IPS-NIHi7 (cell line): ENCODE measurements around the gene GRID2.
"Not testable (repeated sequence)": the region's sequence is repeated elsewhere in the genome, so short reads cannot be mapped to it uniquely, and the experiment has no call there.

Experiments
- DNase-seq: peaks from one replicate; pipeline ENCODE4 v3.0.0; 2012; ENCODE audit warnings: mixed read lengths; ENCODE audit errors: extremely low spot score

The GRID2 gene

DNA sequence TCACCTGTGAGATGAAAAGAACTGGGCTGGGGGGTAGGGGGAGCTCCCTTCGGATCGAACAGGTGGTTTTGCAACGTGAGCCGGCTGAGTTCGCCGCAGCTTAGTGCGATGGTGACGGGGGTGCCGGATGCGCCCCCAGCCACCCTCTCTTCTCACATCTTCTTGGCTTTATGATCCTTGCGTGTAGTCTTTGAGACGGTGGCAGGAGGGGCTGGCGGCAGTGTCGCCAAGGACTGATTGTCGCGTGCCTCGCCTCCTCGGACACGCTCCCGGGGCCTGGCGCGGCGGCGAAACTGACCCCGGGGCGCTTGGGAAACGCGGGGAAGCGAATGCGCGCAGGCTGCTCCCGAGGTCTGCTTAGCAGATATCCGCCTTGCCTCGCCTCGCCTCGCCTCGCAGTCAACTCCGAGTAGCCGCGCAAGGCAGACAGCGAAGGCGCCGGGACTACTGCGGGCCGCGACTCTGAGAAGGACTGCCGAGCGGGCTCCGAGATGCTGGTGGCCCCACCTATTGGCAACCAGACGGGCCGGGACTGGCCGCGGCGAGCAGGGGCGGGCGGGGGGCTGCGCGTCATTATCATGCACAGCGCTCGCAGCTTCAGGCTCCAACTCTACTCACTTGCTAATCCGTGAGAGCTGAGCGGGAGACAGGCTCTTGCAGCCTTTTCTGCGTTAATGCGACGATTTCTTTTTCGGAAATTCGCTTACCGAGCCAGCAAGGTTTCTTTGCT is 1.5 kb downstream of the GRID2 start:
- peak; percentile 91 for DNase-seq

DNA sequence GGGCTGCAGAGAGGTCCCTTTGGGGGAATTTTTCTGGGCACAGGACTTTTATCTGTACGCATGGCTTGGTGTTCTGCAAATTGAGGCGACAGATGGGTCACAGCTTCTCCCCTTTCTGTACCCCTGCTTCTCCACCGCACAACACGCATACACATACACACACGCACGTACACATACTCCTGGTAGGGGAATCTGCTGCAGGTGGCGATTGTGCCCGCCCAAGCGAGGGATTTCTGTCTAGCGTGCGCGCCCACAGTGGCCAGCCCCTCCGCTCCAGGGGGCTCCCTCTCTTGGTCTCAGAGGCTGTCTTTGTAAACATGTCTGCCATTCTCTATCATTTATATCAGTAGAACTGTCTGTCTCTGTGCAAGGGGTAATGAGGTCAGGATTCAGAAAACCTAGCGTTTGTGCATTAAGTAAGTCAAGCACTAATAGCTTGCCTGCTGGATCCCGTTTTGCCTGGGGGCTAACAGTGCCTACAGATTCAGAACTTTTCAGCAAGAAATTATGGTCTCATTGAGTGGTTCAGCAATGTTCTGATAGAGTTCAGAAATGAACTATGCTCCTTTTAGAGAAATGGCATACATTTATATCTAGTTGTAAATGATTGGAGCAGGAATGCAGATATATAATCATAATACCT is 2.2 kb downstream of the GRID2 start:
- no peak for DNase-seq

DNA sequence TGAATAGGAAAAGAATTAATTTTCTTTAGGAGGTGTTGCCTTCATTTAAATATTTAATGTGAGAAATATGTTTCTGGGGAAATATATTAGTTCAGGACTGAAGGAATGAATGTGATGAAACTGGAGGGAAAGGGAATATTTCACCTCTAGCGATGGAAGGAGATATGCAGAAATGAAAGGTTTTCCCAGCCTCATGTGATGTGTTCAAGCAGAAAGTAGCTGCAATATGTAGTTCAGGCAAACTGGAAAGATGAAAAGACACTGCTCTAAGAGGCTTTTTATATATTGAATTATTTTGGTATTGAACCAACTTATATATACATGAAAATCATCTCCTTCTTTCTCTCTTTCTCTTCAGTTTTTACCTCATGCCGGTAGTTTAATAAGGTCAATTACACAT is 3.4 kb downstream of the GRID2 start:
- DNase-seq: no peak

DNA sequence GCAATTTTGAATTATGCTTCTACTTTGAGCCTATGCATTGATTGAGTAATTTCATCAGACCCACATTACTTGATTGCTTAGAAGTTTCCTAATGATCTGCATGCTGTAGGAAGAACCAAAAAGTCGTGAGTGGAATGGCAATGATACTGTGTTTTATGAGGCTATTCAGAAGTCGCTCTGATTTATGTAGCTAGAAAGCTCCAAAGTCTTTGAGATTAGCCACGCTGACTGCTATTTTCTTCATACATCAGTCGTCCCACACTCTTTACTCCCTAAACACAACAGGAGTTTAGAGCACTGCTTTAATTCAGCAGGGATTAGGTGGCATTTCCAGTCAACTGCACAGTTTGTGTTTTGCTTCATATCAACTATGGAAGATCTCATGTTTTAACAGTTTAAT is 4.1 kb downstream of the GRID2 start:
- no peak for DNase-seq

DNA sequence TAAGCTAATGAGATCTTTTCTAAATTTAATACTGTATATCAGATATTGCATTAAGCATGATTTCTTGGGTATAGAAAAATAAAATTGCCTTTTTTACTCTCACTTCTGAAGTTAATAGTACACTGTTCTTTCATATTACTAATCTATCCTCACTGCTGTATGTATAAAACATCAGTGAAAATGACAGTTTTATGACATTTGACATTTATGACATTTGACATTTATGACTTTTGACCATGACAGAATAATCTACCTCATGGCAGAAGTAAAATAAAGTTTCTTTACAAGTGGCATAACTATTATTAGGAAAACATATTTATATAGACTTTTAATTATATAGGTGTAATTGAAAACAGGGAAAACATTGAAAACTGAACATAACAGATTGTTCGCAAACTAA is 13.3 kb downstream of the GRID2 start:
- DNase-seq: no peak

DNA sequence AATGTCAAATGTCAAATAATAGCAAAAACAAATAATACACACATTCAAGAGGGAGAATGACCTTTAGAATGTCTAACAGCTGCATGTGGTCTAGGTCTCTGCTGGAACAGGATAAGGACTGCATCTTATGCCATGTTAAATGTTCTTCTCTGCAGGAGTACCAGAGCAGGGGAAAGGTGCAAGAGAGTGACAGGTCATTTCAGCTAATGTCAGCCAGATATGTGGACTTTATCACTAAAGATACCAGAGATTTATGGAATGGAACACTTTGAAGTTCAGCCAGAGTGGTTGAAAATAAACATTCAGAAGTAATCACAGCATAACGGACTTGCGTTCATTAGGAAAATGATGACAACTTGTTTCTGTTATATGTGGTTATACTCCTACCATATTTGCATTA is 24.3 kb downstream of the GRID2 start:
- DNase-seq: no peak

DNA sequence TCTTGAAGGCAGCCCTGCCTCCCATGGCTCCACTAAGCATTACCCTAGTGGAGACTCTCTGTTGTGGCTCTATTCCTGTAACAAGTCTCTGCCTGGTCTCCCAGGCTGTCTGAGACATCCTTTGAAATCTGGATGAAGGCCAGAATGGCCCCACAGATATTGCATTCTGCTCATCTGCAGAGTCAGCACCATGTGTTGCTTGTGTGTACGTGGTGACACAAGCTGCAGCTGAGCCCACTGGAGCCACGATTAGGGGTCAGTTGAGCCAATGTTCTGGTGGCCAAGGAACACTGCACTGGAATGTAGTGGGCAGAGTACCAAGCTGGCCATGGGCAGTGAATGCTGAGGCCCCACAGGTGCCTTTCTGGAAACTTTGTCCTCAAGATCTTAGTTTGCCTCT is 29.2 kb downstream of the GRID2 start:
- no peak for DNase-seq

DNA sequence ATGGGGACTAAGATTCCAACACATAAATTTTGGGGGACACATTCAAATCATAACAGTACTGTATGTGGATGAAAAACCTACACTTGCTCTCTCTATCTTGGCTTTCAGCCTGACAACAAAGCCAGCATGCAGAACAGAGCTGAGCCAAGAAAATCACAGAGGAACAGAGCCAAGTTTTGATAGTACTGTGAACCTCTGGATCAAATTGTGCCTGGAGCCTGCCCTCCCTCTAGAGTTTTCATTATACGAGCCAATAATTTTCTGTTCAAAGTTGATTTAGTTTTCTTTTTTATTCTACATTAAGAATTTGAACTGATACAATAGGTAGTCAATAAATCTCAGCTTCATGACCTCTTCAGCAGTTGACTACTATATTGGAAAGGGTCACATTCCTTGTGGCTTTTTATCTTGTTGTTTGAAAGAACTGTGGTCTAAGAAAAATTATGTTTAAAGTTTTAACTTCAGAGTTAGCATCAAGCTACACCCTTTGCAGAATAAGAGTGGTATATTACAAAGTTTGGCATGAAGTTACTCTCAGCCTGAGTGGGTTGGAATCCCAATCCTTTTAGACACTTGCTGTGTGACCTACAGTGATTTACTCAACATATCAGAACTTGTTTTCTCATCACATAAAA is 31.1 kb downstream of the GRID2 start:
- no peak for DNase-seq

DNA sequence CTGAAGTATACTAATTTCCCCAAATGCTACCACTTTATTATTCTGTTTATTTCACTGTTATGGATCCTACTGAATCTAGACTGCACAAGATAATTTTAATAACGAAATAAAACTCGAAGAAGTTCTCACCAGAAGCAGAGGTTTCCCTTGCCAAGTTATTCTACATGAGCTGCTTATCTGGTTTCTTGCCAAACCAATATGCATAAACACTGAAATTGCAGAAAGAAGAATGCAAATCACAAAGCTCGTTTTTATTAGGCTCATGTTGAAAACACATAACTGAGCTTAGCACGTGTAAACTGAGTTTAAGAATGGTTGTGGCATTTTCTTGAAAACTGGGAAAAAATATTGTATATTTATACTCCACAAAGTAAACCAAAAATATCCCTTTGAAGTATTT is 35.9 kb downstream of the GRID2 start:
- no peak for DNase-seq

DNA sequence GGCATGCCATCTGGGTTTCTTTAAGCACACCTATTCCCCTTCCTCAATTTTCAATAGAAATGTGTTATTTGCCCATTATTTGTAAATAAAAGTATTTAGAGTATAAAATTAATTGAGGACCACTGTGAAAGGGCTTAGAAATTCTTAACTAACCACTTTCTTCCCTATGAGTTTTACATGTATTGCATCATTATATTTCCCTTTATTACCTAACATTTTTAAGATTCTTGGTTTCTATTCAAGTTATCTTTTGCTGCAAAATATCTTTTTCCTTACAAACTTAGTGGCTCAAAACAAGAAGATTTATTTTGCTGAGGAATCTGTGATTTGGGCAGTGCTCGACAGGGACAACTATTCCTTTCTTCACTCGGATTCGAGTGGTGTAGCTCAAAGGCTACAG is 40.5 kb downstream of the GRID2 start:
- no peak for DNase-seq

DNA sequence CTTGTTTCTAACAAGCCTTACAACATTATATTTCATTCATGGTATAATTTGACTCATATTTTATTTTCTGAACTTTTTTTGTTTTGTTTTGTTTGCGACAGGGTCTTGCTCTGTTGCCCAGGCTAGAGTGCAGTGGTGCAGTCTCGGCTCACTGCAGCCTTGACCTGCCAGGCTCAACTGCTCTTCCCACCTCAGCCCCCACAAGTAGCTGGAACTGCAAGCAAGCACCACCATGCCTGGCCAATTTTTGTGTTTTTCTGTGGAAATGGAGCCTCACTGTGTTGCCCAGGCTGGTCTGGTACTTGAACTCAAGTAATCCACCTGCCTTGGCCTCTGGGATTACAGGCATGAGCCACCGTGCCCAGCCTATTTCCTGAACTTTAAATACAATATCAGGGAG is 42.5 kb downstream of the GRID2 start:
- DNase-seq: no peak

DNA sequence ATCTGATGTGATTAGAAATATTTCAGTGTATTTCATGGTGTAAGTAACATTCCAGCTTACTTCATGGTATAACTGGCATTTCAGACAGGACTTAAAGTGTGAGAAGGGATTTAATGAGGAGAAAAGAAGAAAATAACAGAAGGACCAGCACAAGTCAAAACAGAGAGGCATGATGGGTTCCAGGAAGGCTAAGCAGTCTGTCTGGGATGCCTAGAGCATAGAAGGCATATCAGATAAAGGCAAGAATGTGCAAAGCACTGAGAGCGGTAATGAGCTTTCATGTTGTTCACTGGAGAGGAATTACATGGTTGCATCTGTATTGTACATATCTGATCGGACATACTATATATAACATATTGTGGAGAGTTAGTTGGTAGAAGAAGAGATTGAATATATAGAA is 54.2 kb downstream of the GRID2 start:
- DNase-seq: no peak

DNA sequence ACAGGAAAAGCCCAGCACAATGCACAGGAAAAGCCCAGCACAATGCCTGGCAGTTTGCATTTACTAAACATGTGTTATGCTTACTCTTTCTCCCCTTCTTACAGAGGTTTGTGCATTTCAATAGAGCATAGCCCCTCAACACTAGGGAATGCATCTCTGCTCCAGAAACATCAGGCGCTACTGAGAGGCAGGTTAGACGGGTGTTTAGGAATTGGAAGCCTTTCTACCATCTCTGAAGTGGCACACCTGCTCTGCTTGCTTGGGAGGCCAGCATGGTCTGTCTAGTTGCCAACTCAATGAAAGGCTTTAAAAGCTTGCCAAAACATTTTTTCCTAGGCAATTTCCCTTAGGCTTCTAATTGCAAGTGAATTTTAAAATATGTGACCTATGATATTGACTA is 55.7 kb downstream of the GRID2 start:
- DNase-seq: peak; percentile 12

DNA sequence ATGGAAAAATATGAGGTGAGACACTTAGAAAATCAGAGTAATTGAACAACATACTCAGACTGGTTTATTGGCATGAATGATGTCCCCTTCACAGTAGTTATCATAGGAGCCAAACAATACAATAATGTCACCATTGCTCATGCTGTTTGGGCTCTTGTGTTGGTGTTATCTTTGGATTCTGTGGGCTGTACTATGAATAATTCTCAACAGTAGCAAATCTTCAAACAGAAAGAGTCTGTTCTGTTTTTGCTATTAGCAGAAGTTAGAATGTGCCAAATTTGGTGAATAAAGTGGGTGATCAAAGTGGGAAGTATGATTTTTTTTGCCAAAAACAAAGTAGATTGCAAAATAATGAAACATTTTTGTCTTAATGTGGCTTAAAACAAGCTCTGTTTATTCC is 58.3 kb downstream of the GRID2 start:
- DNase-seq: no peak

DNA sequence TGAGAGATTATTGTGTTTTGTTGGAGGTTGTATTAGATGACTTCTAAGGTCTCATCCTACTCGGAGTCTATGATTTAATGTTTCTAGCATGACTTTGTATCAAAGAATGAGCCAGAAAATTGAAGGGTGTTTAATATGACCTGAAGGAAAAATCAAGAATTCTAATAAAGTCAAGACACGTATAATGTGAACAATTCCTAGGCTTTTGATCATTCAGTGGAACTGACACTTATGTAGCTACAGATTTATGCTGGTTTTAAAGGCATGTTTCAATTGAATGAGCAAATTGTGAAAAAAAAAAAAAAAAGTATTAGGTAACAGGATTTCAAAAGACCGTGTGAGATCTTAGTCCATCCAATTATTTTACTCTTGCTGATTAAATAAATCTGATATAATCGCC is 64.9 kb downstream of the GRID2 start:
- DNase-seq: no peak

DNA sequence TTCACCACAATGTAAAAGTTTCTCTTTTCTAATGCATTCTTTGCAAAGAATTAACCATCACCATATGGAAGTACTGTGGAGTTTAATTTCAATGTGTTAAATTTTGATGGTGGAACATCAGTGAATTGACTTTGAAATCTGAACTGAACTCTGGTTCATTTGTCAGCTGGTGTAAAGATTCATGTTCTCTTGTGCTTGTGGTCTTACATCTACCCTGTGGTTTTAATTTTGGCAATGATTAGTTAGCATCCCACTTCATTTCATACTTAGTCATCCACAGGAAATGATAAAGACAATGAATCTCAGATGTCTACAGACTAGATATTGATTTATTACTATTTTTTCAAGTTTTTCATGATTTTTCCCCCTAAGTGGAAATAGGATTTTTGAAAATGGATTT is 77.8 kb downstream of the GRID2 start:
- DNase-seq: no peak

DNA sequence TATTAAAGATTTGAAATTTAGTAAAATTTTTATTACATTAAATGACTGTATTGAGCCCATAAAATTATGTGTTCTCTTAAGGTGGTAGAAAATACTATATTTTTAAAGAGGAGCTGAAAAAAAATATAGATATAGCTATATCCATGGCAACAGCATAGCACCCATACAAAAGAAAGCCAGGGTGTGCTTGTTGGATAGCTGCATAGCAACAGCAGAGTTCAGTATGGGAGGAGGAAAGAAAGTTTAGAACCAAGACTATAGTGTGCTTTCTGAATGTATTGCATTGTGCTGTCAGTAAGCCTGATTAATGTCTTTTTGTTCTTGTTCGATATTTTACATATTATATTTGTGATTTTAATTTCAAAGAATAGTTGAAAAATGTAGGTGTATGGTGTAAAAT is 78.4 kb downstream of the GRID2 start:
- no peak for DNase-seq

DNA sequence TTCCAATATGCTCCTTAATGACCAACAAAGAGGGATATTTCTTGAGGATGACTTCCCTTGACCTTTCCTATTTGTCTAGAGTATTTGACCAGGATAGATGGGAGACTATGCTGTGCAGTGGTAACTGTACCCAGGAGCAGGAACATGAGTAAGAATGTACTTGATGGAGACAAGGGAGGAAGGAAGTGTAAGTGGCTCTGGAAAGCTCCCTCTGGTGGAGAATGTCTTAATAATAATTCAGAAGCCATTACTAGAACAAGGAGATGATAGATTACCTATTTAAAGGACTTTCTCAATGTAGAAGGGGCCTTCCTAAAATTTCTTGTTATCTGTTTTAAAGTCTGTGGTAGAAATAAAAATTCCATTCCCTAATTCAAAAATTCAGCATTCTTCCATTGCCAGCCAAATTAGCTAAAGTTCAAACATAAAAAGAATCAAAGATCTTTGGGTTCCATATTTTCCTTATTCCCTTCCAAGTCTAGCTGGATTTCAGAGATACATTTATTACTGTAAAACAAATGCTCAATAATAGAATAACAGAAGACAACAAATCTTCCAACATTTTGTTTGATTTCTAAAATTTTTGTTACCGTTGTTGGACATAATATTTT is 83.8 kb downstream of the GRID2 start:
- DNase-seq: peak; percentile 50

DNA sequence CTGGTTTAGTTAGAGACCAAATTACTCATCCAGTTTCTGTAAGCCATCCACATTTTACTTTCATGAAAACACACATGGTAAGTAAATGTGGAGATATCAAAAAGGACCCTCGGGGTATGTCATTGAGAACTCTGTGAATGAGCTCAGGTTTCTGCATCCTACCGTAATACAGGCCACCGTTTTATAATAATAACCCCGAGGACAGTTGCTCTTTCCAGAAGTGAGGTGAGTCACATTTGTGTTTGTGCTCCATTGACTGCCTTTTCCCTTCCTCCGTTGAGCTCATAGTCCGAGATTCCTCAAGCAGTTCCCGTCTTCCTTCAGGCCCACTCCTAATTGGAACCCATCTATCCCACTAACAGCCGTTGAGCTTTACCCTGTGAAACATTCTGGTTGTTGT is 95.3 kb downstream of the GRID2 start:
- DNase-seq: no peak

DNA sequence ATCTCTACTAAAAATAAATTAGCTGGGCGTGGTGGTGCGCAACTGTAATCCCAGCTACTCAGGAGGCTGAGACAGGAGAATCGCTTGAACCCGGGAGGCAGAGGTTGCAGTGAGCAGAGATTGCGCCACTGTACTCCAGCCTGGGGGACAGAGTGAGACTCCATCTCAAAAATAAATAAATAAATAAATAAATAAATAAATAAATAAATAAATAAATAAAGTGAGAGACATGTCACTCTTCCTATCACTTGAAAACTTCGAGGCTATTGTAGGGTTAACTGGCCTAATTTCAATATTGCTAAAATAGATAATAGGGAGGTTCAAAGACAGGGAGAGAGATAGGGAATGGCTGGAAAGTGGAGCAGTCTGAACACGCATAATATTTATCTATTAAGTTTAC is 99.8 kb downstream of the GRID2 start:
- DNase-seq: not testable (repeated sequence)

DNA sequence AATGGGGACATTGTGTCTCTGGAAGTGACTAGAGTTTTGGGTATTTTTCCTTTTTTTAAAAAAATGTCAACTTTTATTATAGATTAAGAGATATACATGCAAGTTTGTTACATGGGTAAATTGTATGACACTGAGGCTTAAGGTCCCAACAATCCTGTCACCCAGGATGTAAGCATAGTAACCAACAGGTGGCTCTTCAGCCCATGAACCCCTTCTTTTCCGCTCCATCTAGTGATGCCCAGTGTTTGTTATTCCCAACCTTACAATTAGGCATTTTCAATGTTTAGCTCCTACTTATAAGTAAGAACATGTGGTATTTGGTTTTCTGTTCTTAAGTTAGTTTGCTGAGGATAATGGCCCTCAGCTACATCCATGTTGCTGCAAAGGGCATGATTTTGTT is 102.7 kb downstream of the GRID2 start:
- no peak for DNase-seq

DNA sequence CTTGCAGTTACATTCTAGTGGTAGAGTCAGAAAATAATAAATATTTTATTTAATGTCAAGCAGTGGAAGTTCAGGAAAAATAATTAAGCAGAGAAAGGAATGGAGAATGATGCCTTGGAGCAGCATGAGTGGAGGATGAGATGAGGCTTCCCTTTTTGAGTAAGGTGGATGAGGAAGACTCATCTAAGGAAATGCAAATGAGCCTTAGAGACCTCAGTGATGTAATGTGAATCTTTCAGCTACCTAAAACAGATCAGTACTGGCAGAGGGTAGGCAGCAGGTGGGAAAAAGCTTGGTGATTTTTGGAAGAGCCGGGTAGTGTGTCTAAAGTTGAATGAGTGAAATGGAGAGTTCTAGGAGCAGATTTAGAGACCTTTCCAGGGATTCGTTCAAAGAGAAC is 118.2 kb downstream of the GRID2 start:
- DNase-seq: no peak

DNA sequence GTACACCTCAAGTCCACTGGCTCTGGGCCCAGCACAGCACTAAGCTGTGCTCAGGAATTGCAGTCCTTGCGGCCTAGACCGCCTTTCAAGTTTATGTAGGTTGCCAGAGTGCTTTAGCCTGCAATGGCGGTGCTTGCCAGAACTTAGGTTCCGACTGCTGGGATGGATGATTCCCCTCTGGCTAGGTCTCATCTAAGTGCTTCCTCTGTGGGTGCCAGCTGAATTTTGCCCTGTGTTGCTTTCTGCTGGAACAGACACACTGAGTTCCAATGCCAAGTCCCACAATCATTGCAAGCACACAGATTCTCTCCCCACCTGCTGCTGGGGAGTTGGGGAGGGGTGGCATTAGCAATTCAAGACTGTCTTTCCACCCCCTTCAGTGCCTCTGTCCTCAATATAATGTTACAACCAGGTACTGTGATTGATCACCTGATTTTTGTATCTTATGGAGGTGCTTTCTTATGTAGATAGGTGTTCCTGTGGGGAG is 129.5 kb downstream of the GRID2 start:
- peak; percentile 14 for DNase-seq
